ENCODE data around the gene TBX6. TPM values are rescaled to one million over a fixed set of nuclear protein-coding genes. Genes with fewer than 3 reads are reported as not detected.

Gene TBX6
- total RNA-seq, 1 experiment from 2014 or later: 5.1 TPM

- Mint-ChIP-seq H3K27me3 (ENCODE audit: low read depth) (peaks cover 2% of the 10 kb centered on the region; the same call in 1 of the 2 replicates), H3K36me3 (peaks cover 3% of the 10 kb centered on the region; the same call in 1 of the 2 replicates), H3K4me1 (peaks cover 5% of the 10 kb centered on the region), H3K4me3 (no peak overlapping the region), H3K27ac (no peak overlapping the region), H3K9me3 (no peaks in the 10 kb centered on the region)
- TF ChIP-seq RELA (CRISPR knock-in tag; IDR thresholded peaks at IDR 0.05; ENCODE audit: borderline replicate concordance) (no peak), MLX (CRISPR knock-in tag; IDR thresholded peaks at IDR 0.05) (no peak), USF2 (CRISPR knock-in tag; IDR thresholded peaks at IDR 0.05) (no peak), ZNF121 (CRISPR knock-in tag; IDR thresholded peaks at IDR 0.05) (no peak), FOXK1 (CRISPR knock-in tag; IDR thresholded peaks at IDR 0.05) (no peak), ATF1 (CRISPR knock-in tag; IDR thresholded peaks at IDR 0.05) (no peak), SMAD3 (CRISPR knock-in tag; IDR thresholded peaks at IDR 0.05; ENCODE audit: borderline replicate concordance) (no peak), ARID4B (CRISPR knock-in tag; IDR thresholded peaks at IDR 0.05; ENCODE audit: borderline replicate concordance) (no peak), GTF2I (CRISPR knock-in tag; conservative IDR thresholded peaks at IDR 0.05) (no peak)
- TF ChIP-seq, protein P1, sequence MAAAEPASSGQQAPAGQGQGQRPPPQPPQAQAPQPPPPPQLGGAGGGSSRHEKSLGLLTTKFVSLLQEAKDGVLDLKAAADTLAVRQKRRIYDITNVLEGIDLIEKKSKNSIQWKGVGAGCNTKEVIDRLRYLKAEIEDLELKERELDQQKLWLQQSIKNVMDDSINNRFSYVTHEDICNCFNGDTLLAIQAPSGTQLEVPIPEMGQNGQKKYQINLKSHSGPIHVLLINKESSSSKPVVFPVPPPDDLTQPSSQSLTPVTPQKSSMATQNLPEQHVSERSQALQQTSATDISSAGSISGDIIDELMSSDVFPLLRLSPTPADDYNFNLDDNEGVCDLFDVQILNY (CRISPR knock-in tag; IDR thresholded peaks at IDR 0.05): no peak
- TF ChIP-seq, protein P2, sequence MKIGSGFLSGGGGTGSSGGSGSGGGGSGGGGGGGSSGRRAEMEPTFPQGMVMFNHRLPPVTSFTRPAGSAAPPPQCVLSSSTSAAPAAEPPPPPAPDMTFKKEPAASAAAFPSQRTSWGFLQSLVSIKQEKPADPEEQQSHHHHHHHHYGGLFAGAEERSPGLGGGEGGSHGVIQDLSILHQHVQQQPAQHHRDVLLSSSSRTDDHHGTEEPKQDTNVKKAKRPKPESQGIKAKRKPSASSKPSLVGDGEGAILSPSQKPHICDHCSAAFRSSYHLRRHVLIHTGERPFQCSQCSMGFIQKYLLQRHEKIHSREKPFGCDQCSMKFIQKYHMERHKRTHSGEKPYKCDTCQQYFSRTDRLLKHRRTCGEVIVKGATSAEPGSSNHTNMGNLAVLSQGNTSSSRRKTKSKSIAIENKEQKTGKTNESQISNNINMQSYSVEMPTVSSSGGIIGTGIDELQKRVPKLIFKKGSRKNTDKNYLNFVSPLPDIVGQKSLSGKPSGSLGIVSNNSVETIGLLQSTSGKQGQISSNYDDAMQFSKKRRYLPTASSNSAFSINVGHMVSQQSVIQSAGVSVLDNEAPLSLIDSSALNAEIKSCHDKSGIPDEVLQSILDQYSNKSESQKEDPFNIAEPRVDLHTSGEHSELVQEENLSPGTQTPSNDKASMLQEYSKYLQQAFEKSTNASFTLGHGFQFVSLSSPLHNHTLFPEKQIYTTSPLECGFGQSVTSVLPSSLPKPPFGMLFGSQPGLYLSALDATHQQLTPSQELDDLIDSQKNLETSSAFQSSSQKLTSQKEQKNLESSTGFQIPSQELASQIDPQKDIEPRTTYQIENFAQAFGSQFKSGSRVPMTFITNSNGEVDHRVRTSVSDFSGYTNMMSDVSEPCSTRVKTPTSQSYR (CRISPR knock-in tag; IDR thresholded peaks at IDR 0.05): no peak
- ChIA-PET POLR2A (no interaction called here), CTCF (interaction anchor here (0.9 kb wide), 1 partner anchor 25 kb away, joined by 3 read pairs; no protein-coding TSS in a partner anchor)
- no peak for DNase-seq (ENCODE audit: low spot score)
- no peak for ATAC-seq
Observed at GRCh38 chr16:30117768-30118167, 26.0 kb upstream of the TBX6 start.

DNA sequence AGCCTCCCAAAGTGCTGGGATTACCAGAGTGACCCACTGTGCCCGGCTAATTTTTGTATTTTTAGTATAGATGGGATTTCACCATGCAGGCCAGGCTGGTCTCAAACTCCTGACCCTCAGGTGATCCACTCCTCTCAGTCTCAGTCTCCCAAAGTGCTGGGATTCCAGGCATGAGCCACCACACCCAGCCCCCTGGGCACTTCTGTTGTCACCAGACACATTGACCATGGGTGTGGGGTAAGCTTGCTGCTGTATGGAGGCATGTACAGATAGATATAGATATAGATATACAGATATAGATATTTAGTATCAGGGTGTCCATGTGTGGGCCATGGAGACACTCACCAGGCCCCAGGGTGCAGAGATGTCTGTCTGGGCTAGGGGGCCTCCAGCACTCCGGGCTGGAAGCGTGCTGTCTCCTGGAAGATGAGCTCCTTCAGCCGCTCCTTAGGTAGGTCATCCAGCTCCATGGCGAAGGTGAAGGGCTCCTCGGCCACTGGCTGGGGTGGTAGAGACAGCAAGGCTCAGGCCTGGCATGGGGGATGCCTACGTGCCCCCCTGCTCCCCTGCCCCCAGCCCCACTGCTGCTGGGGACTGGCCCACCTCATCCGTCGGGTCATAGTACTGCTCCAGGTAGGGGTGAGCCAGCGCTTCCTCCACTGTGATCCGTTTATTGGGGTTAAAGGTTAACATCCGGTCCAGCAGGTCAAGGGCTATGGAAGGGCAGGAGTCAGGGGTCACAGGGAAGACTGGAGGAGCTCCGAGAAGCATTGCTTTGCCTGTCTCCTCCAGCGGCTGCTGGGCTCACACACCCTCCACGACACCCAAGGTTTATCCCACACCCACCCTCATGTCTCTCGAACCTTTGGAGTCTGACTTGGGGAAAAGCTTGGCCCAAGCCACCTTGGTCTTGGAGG is 24.8 kb upstream of the TBX6 start:
- H3K27me3 Mint-ChIP-seq (ENCODE audit: low read depth): peaks cover 2% of the 10 kb centered on the region; the same call in 1 of the 2 replicates
- POLR2A ChIA-PET: interaction anchor here (0.5 kb wide), 1 partner anchor 252 kb away, joined by 4 read pairs; no protein-coding TSS in a partner anchor
- no peak for ATAC-seq
- peaks cover 3% of the 10 kb centered on the region for H3K4me1 Mint-ChIP-seq
- TF ChIP-seq MXD4 (CRISPR knock-in tag; IDR thresholded peaks at IDR 0.05; ENCODE audit: borderline replicate concordance) (no peak), TEAD4 (CRISPR knock-in tag; IDR thresholded peaks at IDR 0.05) (no peak)
- peaks cover 3% of the 10 kb centered on the region; the same call in 1 of the 2 replicates for H3K36me3 Mint-ChIP-seq
- CTCF ChIA-PET: no interaction called here
- H3K27ac Mint-ChIP-seq: no peak overlapping the region
- DNase-seq (ENCODE audit: low spot score): no peak
- H3K4me3 Mint-ChIP-seq: no peak overlapping the region
- no peaks in the 10 kb centered on the region for H3K9me3 Mint-ChIP-seq

Measured in WTC11 (cell line).